B cell (primary cell): ENCODE measurements around the gene CFL1.

ENCODE experiments used
- CTCF ChIP-seq: fragments of 200-600 bp; IDR thresholded peaks from one replicate; pipeline ENCODE4 v1.8.0; 2022; ENCODE audit warnings: antibody characterized with exemption, mild to moderate bottlenecking
- EZH2 ChIP-seq: IDR thresholded peaks from 2 replicates; pipeline ENCODE4 v1.6.1; 2012; ENCODE audit warnings: borderline replicate concordance, low read depth, mild to moderate bottlenecking, moderate library complexity, low read length; ENCODE audit not compliant: insufficient read depth, poor library complexity, severe bottlenecking

GRCh38 chr11:65906602-65907001 lies 48.6 kb upstream of the CFL1 start:
- TF ChIP-seq CTCF (no peak), EZH2 (no peak)
